HG03095 (cell line): ENCODE data around the gene MAD1L1.
"Not testable (repeated sequence)": the region's sequence is repeated elsewhere in the genome, so short reads cannot be mapped to it uniquely, and the experiment has no call there.

Experiments used
- ATAC-seq: cut with Tn5 transposase; IDR thresholded peaks from one replicate; pipeline ENCODE4 v1.9.1; 2021; ENCODE audit warnings: moderate library complexity; ENCODE audit not compliant: unreplicated experiment

Gene MAD1L1

DNA sequence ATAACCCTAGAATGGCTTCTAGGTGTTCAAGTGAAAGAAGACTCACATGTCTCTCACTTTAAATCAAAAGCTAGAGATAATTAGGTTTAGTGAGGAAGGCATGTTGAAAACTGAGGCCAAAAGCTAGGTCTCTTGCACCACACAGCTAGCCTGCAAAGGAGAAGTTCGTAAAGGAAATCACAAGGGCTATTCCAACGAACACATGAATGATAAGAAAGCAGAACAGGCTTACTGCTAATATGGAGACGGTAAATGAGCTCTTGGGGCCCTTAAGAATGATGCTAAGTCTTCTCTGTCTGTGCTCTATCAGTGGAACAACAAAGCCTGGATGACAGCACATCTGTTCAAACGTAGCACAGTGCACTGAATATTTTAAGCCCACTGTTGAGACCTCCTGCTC, 401.3 kb downstream of the MAD1L1 start:
- ATAC-seq = not testable (repeated sequence)

DNA sequence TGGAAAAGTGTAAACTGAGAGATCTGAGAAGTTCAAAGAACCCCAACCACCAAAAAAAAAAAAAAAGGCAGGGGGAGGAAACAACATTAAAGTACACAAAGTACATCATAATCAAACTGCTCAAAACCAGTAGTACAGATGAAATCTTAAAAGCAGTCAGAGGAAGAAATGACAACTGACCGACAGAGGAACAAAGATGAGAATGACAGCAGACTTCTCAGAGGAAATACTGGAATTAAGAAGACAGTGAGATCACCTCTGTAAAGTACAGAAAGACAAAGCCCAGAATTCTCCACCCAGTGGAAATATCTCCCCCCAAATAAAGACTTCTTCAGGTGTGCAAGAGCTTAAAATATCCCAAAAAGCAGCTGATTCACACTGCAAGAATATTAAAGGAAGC, 403.1 kb downstream of the MAD1L1 start:
- not testable (repeated sequence) for ATAC-seq

GRCh38 chr7:1829111-1829510, 403.6 kb downstream of the MAD1L1 start:
- no peak for ATAC-seq

GRCh38 chr7:1828170-1828569, 404.6 kb downstream of the MAD1L1 start:
- not testable (repeated sequence) for ATAC-seq

DNA sequence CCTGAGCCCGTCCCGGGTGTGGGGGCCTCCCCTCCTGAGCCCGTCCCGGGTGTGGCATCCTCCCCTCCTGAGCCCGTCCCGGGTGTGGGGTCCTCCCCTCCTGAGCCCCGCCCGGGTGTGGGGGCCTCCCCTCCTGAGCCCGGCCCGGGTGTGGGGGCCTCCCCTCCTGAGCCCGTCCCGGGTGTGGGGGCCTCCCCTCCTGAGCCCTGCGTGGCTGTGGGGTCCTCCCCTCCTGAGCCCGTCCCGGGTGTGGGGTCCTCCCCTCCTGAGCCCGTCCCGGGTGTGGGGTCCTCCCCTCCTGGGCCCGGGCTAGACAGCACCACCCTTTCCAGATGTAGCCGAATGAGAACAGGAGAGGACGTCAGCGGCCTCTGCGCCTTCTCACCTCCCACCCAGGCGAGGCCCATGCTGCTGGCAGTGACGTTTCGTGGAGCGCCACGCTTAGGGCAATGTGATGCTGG, 405.2 kb downstream of the MAD1L1 start:
- not testable (repeated sequence) for ATAC-seq

- not testable (repeated sequence) for ATAC-seq
Observed at GRCh38 chr7:1826931-1827330, 405.8 kb downstream of the MAD1L1 start.

DNA sequence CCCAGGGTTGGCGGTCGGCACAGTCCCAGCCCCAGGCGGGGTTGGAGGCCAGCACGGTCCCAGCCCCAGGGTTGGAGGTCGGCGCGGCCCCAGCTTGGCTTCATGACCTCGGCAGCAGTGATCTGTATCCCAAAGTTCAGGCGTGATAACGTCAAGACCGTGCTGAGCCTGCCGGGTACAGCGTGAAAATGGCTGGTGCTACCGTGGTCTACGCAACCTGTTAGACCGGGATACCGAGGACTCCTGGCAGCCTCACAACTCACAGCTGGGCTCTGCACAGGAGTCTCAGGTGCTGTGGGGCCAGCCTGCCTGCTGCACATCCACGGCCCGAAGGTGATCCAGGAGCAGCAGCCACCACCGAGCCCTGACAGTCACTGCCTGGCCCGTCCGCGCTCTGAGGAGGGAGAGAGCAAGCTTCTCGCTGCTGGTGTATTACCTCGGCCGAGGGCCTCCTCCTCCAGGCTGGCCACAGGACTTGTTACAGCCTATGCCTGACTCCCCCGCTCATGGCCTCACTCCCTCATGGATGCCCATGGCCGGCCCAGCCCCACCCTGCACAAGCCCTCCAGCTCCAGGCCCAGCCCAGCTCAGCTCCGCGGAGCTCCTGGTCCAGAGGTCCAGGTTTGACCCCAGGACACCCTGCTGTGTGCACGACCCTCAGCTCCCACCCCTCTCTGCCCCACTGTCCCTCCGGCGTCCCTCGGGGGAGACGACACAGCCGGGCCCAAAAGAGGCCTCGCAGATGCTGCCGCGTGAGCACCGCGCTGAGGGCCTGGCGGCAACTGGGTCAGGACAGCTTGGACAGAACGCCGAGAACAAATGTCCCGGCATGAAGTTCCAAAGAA, 406.6 kb downstream of the MAD1L1 start:
- no peak for ATAC-seq

GRCh38 chr7:1825647-1825896, 407.2 kb downstream of the MAD1L1 start:
- ATAC-seq = not testable (repeated sequence)

- ATAC-seq = not testable (repeated sequence)
Observed at GRCh38 chr7:1824882-1825646, 407.7 kb downstream of the MAD1L1 start.

- not testable (repeated sequence) for ATAC-seq
Observed at GRCh38 chr7:1824151-1824881, 408.4 kb downstream of the MAD1L1 start.

DNA sequence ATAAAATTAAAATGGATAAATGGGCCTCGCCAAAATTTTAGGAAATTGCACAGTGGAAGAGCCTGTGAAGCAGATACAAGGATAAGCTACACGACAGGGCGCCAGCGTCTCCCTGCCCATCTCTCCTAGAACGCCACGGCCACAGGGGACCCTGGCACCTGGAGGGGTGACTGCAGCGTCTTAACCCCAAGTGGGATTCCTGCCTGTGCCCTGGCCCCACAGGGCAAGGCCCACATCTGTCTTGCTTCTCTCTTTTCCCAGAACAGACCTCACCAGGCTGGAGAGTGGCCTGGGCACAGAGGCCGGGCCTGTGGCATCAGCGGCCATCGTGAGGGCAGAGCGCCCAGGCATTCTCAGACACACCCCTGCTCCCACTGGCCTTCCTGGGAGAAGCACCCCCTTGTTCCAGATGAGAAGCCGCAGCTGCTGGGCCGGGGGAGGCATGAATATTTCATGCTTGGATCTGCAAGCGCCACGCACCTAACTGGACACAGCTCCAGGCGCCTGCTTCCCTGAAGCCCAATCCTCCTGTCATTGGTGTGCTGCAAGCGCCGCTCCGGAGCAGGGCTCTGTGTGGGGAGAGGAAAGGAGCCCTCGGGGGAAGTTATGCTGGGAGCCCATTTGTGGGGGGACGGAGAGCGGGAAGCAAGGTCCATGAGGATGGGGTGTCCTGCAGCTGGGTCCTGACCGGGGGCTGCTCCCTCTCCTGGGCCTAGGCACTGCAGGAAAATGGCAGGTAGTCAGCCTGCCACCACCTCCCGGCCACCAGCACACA, 409.2 kb downstream of the MAD1L1 start:
- no peak for ATAC-seq

DNA sequence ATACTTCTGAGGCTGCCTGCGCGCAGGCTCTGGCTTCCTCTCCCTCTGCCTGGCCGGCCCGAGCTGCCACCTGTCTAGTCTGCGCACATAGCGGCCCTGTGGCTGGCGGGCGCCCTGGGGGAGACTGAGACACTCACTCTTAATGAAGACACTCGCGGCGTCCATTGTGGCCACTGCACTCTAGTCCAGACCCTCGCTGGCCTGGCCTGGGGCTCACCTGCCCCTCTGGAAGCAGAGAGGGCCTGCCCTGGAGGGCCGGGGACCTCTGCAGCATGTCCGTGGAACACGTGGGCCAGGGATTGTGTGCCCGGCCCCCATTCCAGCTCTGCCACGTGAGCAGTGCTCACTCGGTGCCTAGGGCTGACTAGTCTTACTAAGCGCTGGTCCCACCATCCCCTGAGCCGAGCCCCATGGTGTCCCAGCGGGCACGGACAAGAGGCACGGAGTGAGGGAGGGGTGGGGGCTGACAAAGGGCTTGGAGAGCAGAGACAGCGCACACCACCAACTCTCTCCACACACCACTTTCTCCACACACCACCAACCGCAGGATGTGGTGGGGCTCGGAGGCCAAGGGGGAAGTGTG, 413.4 kb downstream of the MAD1L1 start:
- ATAC-seq = no peak

- ATAC-seq = no peak
Observed at GRCh38 chr7:1818575-1819258, 414.0 kb downstream of the MAD1L1 start.

- no peak for ATAC-seq
Observed at GRCh38 chr7:1817061-1817712, 415.6 kb downstream of the MAD1L1 start.

- not testable (repeated sequence) for ATAC-seq
Observed at GRCh38 chr7:1816451-1816850, 416.3 kb downstream of the MAD1L1 start.

DNA sequence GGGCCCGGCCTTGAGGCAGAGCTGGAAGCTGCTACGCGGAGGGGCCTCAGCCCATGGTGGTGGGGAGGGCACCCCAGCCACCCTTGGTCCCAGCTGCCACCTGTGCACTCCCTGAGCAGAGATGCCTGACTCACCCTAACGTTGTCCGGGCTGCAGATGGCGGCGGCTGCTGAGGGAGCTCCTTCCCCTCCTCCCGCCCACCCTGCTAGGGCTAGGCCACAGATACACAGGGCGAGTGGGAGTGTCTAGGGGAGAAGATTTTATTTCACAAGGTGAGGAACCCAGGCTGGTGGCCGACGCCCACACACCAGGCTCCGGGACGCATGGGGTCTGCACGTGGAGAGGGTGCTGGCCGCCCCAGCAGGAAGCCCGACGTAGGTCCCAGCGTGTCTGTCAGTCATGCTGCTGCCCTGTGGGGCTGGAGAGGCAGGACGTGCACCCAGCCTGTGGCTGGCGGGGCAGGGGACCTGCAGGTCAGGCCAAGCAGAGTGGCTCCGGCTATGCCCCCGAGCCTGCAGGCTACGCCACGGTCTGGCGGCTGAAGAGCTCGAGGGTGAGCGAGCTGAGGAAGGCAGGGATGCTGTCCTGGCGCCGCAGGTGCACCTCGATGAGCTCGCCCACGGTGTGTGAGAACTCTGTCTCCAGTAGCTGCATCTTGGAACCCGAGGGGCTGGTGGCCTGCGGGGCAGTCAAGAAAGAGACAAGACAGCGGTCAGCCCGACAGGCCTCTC, 417.0 kb downstream of the MAD1L1 start:
- not testable (repeated sequence) for ATAC-seq

DNA sequence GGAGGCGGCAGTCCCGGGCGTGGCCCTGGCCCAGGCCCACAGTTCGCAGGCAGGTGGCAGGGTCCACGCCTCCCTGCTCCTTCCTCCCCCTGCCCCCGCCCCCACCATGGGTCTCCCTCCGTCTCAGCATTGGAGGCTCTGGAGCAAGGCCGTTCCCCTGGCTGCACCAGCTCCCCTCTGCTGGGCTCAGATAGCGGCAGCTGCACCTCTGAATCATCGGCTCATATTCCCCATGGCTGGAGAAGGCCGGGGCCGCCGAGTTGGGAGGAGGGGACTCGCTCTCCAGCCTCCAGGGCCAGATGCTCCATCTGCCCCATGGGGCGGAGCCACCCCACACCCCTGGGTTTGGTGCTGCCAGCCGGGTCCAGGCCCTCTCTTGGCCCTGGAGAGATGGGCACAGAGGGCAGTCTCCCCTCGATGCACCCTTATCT, 417.7 kb downstream of the MAD1L1 start:
- no peak for ATAC-seq

DNA sequence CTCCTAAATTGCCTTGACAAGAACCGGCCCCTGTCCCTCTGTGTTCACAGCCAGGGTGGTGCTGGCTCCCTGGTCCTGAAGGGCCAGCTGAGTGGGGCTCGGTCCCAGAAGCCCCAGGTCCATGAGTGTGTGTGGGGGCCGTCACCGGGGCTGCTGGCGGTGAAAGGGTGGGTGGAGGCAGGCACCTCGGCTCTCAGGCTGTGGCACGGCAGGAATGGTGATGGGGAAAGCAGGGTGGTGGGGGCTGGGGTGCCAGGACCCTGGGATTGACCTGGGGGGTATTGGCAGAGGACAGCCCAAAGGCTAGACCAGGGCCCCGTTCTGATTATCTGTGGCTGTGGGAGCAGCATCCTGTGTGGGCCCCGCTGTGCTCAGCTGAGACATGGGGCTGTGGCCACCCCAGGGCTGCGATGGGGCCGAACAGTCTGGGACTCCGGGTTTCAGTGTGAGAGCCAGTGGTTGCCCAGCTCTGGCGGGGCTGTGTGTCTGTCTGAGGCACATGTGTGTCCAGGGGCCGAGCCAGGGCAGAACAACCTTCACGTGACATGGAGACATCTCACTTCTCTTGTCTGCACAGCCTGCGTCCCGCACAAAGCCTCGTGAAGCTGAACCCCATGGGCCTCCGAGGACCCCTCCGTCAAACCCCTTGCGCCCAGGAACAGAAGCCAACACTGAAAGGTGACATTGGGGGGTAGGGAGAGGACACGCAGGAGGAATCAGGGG, 418.5 kb downstream of the MAD1L1 start:
- ATAC-seq = no peak
